Measurements from ENCODE around the gene ARFGAP2. TPM values are rescaled to one million over a fixed set of nuclear protein-coding genes. Genes with fewer than 3 reads are reported as not detected.

Gene ARFGAP2
- total RNA-seq, 4 donors from 2014 or later: 92.5 to 141 (median 120) TPM

GRCh38 chr11:47184711-47185304, 8.1 kb upstream of the ARFGAP2 start:
- Histone ChIP-seq H3K9me3 (no peaks in the 10 kb centered on the region), H3K4me3 (peak overlapping the region; percentile 74 to 94 (median 83)), H3K27me3 (peaks cover 0 to 5% (median 0%) of the 10 kb centered on the region in 4 donors), H3K36me3 (peaks cover 0 to 27% (median 9%) of the 10 kb centered on the region in 4 donors), H3K27ac (replicated peaks in 1 of 4) (peak overlapping the region; percentile 91 to 97 (median 95)), H3K4me1 (peaks cover 40 to 72% (median 70%) of the 10 kb centered on the region in 4 donors)
- DNase-seq (ENCODE audit: extremely low spot score): no peak
- TF ChIP-seq POLR2AphosphoS5 (IDR thresholded peaks at IDR 0.05) (no peak), POLR2A (IDR thresholded peaks at IDR 0.05; ENCODE audit: low read depth) (no peak), CTCF (IDR thresholded peaks at IDR 0.05) (no peak), EP300 (IDR thresholded peaks at IDR 0.05) (no peak)
- WGBS: no CpG with 5 or more reads among the region's 13 CpGs
- intact Hi-C loops (cut with DNase I): loop anchor here (2.0 kb wide), 1 partner anchor 30 kb away; the partner anchor contains the start of gene DDB2

- WGBS: 82% methylated on average over 7 of the region's 7 CpGs
- intact Hi-C loops (cut with DNase I): loop anchor here (2.0 kb wide), 1 partner anchor 31 kb away; the partner anchor contains the start of gene DDB2
Measured at GRCh38 chr11:47183969-47184368, 7.3 kb upstream of the ARFGAP2 start.

GRCh38 chr11:47183031-47183856, 6.6 kb upstream of the ARFGAP2 start:
- Histone ChIP-seq H3K27me3 (peaks cover 0 to 5% (median 0%) of the 10 kb centered on the region in 4 donors), H3K27ac (replicated peaks in 1 of 4) (peak overlapping the region; percentile 6 to 97 (median 63)), H3K9me3 (no peaks in the 10 kb centered on the region), H3K36me3 (peaks cover 0 to 43% (median 24%) of the 10 kb centered on the region in 4 donors), H3K4me1 (peaks cover 55 to 71% (median 62%) of the 10 kb centered on the region in 4 donors), H3K4me3 (no peak overlapping the region)
- TF ChIP-seq EP300 (IDR thresholded peaks at IDR 0.05) (no peak), POLR2A (IDR thresholded peaks at IDR 0.05; ENCODE audit: low read depth) (no peak), POLR2AphosphoS5 (IDR thresholded peaks at IDR 0.05) (no peak), CTCF (IDR thresholded peaks at IDR 0.05) (no peak)
- 89% methylated on average over 19 of the region's 25 CpGs for WGBS
- DNase-seq (ENCODE audit: extremely low spot score): no peak
- intact Hi-C loops (cut with DNase I): no loop called here

More at GRCh38 chr11:47183969-47184368, 7.3 kb upstream of the ARFGAP2 start:
- H3K27ac ChIP-seq (replicated peaks in 1 of 4): peak overlapping the region; percentile 91 to 97 (median 95)
- H3K4me3 ChIP-seq: peak overlapping the region in 2 of 4 donors; percentile 75 to 91
- peaks cover 0 to 5% (median 0%) of the 10 kb centered on the region in 4 donors for H3K27me3 ChIP-seq
- peaks cover 49 to 72% (median 66%) of the 10 kb centered on the region in 4 donors for H3K4me1 ChIP-seq
- DNase-seq (ENCODE audit: extremely low spot score): no peak
- no peaks in the 10 kb centered on the region for H3K9me3 ChIP-seq
- TF ChIP-seq POLR2AphosphoS5 (IDR thresholded peaks at IDR 0.05) (no peak), EP300 (IDR thresholded peaks at IDR 0.05) (no peak), CTCF (IDR thresholded peaks at IDR 0.05) (no peak), POLR2A (IDR thresholded peaks at IDR 0.05; ENCODE audit: low read depth) (no peak)
- peaks cover 0 to 36% (median 18%) of the 10 kb centered on the region in 4 donors for H3K36me3 ChIP-seq

- intact Hi-C loops (cut with DNase I): no loop called here
- H3K27ac ChIP-seq (replicated peaks in 1 of 4): peak overlapping the region in 1 of 4 donors; percentile 6
- DNase-seq (ENCODE audit: extremely low spot score): no peak
- TF ChIP-seq POLR2A (IDR thresholded peaks at IDR 0.05; ENCODE audit: low read depth): no peak
- TF ChIP-seq CTCF (IDR thresholded peaks at IDR 0.05): no peak
- TF ChIP-seq POLR2AphosphoS5 (IDR thresholded peaks at IDR 0.05): no peak
- no peak for TF ChIP-seq EP300 (IDR thresholded peaks at IDR 0.05)
- peaks cover 55 to 71% (median 62%) of the 10 kb centered on the region in 4 donors for H3K4me1 ChIP-seq
- H3K9me3 ChIP-seq: no peaks in the 10 kb centered on the region
- no peak overlapping the region for H3K4me3 ChIP-seq
- H3K27me3 ChIP-seq: peaks cover 0 to 5% (median 0%) of the 10 kb centered on the region in 4 donors
- peaks cover 0 to 43% (median 26%) of the 10 kb centered on the region in 4 donors for H3K36me3 ChIP-seq
- WGBS: 93% methylated on average over 12 of the region's 17 CpGs
Measured at GRCh38 chr11:47182380-47182779, 5.7 kb upstream of the ARFGAP2 start.
